GM23338 (cell line): Measurements from ENCODE around the gene KIF18B. TPM values are rescaled to one million over a fixed set of nuclear protein-coding genes. Genes with fewer than 3 reads are reported as not detected.

Source experiments
- ATAC-seq: fragments of 200-7000 bp; cut with Tn5 transposase; 3 replicates; pipeline ENCODE4 v1.9.1; 2020
- DNase-seq: peaks from one replicate; pipeline ENCODE4 v3.0.0-alpha.2; 2015; ENCODE audit warnings: low spot score
- H2AFZ ChIP-seq: fragments of 200-600 bp; sonication (generic); 2 replicates; pipeline ENCODE4 v1.8.0; 2016; ENCODE audit warnings: antibody characterized with exemption, mild to moderate bottlenecking, moderate library complexity
- H3F3A ChIP-seq: fragments of 200-600 bp; sonication (generic); replicated peaks from 2 replicates; pipeline ENCODE4 v1.8.0; 2017; ENCODE audit warnings: antibody characterized with exemption, mixed run types, low read depth
- H3K27ac ChIP-seq: fragments of 200-600 bp; sonication (generic); 2 replicates; pipeline ENCODE4 v1.6.1; 2016; ENCODE audit warnings: low read depth
- H3K27me3 ChIP-seq: fragments of 200-600 bp; sonication (generic); 2 replicates; pipeline ENCODE4 v1.8.0; 2016; ENCODE audit warnings: mild to moderate bottlenecking, mixed run types, moderate library complexity; ENCODE audit not compliant: insufficient read depth
- H3K36me3 ChIP-seq: fragments of 200-600 bp; sonication (generic); 2 replicates; pipeline ENCODE4 v1.8.0; 2016; ENCODE audit warnings: mild to moderate bottlenecking; ENCODE audit not compliant: insufficient read depth
- H3K4me1 ChIP-seq: fragments of 200-600 bp; sonication (generic); 2 replicates; pipeline ENCODE4 v1.8.0; 2016; ENCODE audit warnings: mild to moderate bottlenecking, moderate library complexity; ENCODE audit not compliant: insufficient read depth
- H3K4me2 ChIP-seq: fragments of 200-600 bp; sonication (generic); 2 replicates; pipeline ENCODE4 v1.7.1; 2017; ENCODE audit warnings: mixed run types
- H3K4me3 ChIP-seq: fragments of 200-600 bp; sonication (generic); 2 replicates; pipeline ENCODE4 v1.6.1; 2016; ENCODE audit warnings: mixed run types
- H3K79me2 ChIP-seq: fragments of 200-600 bp; sonication (generic); replicated peaks from 2 replicates; pipeline ENCODE4 v1.8.0; 2017; ENCODE audit warnings: mild to moderate bottlenecking; ENCODE audit not compliant: insufficient read depth
- H3K9me2 ChIP-seq: fragments of 200-600 bp; sonication (generic); 2 replicates; pipeline ENCODE4 v1.8.0; 2017; ENCODE audit not compliant: insufficient read depth
- H4K20me1 ChIP-seq: fragments of 200-600 bp; sonication (generic); replicated peaks from 2 replicates; pipeline ENCODE4 v1.8.0; 2017; ENCODE audit warnings: mild to moderate bottlenecking; ENCODE audit not compliant: insufficient read depth
- H3K27ac Mint-ChIP-seq: 2 replicates; pipeline ENCODE4 v1.8.0; 2020; ENCODE audit warnings: inconsistent platforms, mild to moderate bottlenecking, moderate library complexity, mixed read lengths
- H3K27me3 Mint-ChIP-seq: 3 replicates; pipeline ENCODE4 v1.8.0; 2022; ENCODE audit warnings: low read depth, mild to moderate bottlenecking, moderate library complexity, mixed read lengths, inconsistent platforms; ENCODE audit not compliant: insufficient read depth, poor library complexity
- H3K36me3 Mint-ChIP-seq: 3 replicates; pipeline ENCODE4 v1.8.0; 2021; ENCODE audit warnings: low read depth, mild to moderate bottlenecking, inconsistent platforms, moderate library complexity, mixed read lengths
- H3K4me1 Mint-ChIP-seq: 3 replicates; pipeline ENCODE4 v1.8.0; 2020; ENCODE audit warnings: mild to moderate bottlenecking, inconsistent platforms, mixed read lengths
- H3K4me3 Mint-ChIP-seq: 3 replicates; pipeline ENCODE4 v1.8.0; 2021; ENCODE audit warnings: moderate library complexity, mild to moderate bottlenecking, inconsistent platforms, mixed read lengths
- H3K9me3 Mint-ChIP-seq: 3 replicates; pipeline ENCODE4 v1.8.0; 2020; ENCODE audit warnings: moderate library complexity, mild to moderate bottlenecking, inconsistent platforms, mixed read lengths
- EZH2 ChIP-seq: fragments of 200-600 bp; sonication (generic); IDR thresholded peaks from one replicate; pipeline ENCODE4 v1.8.0; 2017; ENCODE audit warnings: antibody characterized with exemption, mild to moderate bottlenecking, low read depth; ENCODE audit not compliant: unreplicated experiment
- EZH2phosphoT487 ChIP-seq: fragments of 200-600 bp; sonication (generic); IDR thresholded peaks from one replicate; pipeline ENCODE4 v1.8.1; 2018; ENCODE audit warnings: antibody characterized with exemption; ENCODE audit not compliant: unreplicated experiment
- STAT1 ChIP-seq: IDR thresholded peaks from one replicate; pipeline ENCODE4 v1.6.1; 2016; ENCODE audit warnings: antibody characterized with exemption; ENCODE audit not compliant: unreplicated experiment
- microRNA-seq: library from miRNA; unstranded; fragments of <30 nt; microRNA quantifications from one replicate; pipeline ENCODE4, GENCODE V29; 2017
- polyA plus RNA-seq: library from polyadenylated mRNA; unstranded; fragments of >200 nt; fragmentation: Nextera tagmentation; extraction: Ambion mirVana; gene quantifications from 2 replicates; pipeline ENCODE4 v1.2.1, GENCODE V29; 2016
- small RNA-seq: library from RNA; depleted of rRNA; stranded (forward); fragments of <200 nt; gene quantifications from one replicate; pipeline ENCODE3, GENCODE V24; 2014; ENCODE audit warnings: low replicate concordance
- total RNA-seq: library from RNA; depleted of rRNA; stranded (reverse); fragments of >200 nt; shearing (Covaris generic); gene quantifications from 2 replicates; pipeline ENCODE4 v1.2.3, GENCODE V29; 2014; rRNA removed
- TF ChIP-seq, protein P1 (sequence below), 2 experiments: fragments of 200-600 bp in 1 of 2; sonication (generic) in 1 of 2; conservative IDR thresholded peaks; 2 replicates each; pipeline versions ENCODE4 v1.5.1 to v1.6.1; 2016 to 2017; ENCODE audit warnings: antibody characterized with exemption in 2 of 2, low read depth in 2 of 2, mild to moderate bottlenecking in 2 of 2, moderate library complexity in 1 of 2
- TF ChIP-seq, protein P2 (sequence below): fragments of 250-450 bp; sonication (Bioruptor Pico); IDR thresholded peaks from 2 replicates; pipeline ENCODE4 v1.5.0; 2020; ENCODE audit warnings: mild to moderate bottlenecking, moderate library complexity

The KIF18B gene
- total and polyA plus RNA-seq, 2 experiments from 2014 or later: 14.1 to 28.4 TPM

DNA sequence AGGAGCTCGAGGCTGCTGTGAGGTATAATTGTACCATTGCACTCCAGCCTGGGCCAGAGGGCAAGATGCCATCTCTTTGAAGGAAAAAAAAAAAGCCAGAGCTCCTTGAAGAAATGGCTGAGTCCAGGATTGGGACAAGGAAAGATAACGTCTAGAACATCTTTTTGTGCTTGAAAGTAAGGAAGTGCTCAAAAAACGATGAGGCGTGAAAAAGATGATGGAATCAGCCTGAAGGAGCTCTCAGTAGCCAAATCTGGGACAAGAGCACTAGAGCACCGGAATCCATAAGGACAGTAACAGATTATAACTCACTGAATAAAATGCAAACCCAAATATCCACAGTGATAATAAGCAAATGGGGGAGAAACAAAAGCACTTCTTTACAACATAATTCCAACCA is 70.5 kb downstream of the KIF18B start (continued):
- TF ChIP-seq, protein P1, sequence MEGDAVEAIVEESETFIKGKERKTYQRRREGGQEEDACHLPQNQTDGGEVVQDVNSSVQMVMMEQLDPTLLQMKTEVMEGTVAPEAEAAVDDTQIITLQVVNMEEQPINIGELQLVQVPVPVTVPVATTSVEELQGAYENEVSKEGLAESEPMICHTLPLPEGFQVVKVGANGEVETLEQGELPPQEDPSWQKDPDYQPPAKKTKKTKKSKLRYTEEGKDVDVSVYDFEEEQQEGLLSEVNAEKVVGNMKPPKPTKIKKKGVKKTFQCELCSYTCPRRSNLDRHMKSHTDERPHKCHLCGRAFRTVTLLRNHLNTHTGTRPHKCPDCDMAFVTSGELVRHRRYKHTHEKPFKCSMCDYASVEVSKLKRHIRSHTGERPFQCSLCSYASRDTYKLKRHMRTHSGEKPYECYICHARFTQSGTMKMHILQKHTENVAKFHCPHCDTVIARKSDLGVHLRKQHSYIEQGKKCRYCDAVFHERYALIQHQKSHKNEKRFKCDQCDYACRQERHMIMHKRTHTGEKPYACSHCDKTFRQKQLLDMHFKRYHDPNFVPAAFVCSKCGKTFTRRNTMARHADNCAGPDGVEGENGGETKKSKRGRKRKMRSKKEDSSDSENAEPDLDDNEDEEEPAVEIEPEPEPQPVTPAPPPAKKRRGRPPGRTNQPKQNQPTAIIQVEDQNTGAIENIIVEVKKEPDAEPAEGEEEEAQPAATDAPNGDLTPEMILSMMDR (conservative IDR thresholded peaks at IDR 0.05; ENCODE audit: low read depth in 2 of 2): no peak
- no peak for TF ChIP-seq STAT1
- TF ChIP-seq, protein P2, sequence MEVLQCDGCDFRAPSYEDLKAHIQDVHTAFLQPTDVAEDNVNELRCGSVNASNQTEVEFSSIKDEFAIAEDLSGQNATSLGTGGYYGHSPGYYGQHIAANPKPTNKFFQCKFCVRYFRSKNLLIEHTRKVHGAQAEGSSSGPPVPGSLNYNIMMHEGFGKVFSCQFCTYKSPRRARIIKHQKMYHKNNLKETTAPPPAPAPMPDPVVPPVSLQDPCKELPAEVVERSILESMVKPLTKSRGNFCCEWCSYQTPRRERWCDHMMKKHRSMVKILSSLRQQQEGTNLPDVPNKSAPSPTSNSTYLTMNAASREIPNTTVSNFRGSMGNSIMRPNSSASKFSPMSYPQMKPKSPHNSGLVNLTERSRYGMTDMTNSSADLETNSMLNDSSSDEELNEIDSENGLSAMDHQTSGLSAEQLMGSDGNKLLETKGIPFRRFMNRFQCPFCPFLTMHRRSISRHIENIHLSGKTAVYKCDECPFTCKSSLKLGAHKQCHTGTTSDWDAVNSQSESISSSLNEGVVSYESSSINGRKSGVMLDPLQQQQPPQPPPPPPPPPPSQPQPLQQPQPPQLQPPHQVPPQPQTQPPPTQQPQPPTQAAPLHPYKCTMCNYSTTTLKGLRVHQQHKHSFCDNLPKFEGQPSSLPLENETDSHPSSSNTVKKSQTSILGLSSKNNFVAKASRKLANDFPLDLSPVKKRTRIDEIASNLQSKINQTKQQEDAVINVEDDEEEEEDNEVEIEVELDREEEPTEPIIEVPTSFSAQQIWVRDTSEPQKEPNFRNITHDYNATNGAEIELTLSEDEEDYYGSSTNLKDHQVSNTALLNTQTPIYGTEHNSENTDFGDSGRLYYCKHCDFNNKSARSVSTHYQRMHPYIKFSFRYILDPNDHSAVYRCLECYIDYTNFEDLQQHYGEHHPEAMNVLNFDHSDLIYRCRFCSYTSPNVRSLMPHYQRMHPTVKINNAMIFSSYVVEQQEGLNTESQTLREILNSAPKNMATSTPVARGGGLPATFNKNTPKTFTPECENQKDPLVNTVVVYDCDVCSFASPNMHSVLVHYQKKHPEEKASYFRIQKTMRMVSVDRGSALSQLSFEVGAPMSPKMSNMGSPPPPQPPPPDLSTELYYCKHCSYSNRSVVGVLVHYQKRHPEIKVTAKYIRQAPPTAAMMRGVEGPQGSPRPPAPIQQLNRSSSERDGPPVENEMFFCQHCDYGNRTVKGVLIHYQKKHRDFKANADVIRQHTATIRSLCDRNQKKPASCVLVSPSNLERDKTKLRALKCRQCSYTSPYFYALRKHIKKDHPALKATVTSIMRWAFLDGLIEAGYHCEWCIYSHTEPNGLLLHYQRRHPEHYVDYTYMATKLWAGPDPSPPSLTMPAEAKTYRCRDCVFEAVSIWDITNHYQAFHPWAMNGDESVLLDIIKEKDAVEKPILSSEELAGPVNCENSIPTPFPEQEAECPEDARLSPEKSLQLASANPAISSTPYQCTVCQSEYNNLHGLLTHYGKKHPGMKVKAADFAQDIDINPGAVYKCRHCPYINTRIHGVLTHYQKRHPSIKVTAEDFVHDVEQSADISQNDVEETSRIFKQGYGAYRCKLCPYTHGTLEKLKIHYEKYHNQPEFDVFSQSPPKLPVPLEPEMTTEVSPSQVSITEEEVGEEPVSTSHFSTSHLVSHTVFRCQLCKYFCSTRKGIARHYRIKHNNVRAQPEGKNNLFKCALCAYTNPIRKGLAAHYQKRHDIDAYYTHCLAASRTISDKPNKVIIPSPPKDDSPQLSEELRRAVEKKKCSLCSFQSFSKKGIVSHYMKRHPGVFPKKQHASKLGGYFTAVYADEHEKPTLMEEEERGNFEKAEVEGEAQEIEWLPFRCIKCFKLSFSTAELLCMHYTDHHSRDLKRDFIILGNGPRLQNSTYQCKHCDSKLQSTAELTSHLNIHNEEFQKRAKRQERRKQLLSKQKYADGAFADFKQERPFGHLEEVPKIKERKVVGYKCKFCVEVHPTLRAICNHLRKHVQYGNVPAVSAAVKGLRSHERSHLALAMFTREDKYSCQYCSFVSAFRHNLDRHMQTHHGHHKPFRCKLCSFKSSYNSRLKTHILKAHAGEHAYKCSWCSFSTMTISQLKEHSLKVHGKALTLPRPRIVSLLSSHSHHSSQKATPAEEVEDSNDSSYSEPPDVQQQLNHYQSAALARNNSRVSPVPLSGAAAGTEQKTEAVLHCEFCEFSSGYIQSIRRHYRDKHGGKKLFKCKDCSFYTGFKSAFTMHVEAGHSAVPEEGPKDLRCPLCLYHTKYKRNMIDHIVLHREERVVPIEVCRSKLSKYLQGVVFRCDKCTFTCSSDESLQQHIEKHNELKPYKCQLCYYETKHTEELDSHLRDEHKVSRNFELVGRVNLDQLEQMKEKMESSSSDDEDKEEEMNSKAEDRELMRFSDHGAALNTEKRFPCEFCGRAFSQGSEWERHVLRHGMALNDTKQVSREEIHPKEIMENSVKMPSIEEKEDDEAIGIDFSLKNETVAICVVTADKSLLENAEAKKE (CRISPR knock-in tag): no peak

DNA sequence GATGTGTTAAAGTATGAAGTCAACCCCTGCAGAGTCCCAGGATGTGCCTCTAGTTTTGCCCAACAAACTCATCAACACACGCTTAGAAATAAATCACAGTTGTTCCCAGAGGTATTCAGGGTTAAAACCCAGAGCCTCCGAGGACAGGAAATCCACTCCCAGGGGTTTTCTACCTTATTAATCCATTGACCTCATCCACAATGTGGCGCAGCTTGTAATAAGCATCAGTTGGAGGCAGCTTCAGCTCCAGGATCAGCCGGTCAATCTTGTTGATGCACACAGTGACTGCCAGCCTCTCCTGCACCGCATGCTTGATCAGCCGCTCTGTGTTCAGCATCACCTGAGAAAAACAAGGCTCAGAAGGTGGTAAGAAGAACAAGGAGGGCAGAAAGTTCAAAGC is 71.8 kb downstream of the KIF18B start:
- peaks cover 5% of the 10 kb centered on the region for H4K20me1 ChIP-seq
- no peak overlapping the region for H3K27ac ChIP-seq
- H3K36me3 Mint-ChIP-seq: peaks cover 71% of the 10 kb centered on the region
- H3F3A ChIP-seq: peaks cover 18% of the 10 kb centered on the region
- H3K4me2 ChIP-seq: no peak overlapping the region
- no peak overlapping the region for H3K4me3 ChIP-seq
- H3K4me1 ChIP-seq: no peaks in the 10 kb centered on the region
- peaks cover 66% of the 10 kb centered on the region for H3K36me3 ChIP-seq
- no peaks in the 10 kb centered on the region for H3K9me2 ChIP-seq
- no peaks in the 10 kb centered on the region for H3K4me1 Mint-ChIP-seq
- DNase-seq (no peak), ATAC-seq (no peak)
- no peak overlapping the region for H3K4me3 Mint-ChIP-seq
- H3K79me2 ChIP-seq: no peaks in the 10 kb centered on the region; the same call in 1 of the 2 replicates
- H3K27me3 Mint-ChIP-seq: peaks cover 3% of the 10 kb centered on the region
- H3K27me3 ChIP-seq: no peaks in the 10 kb centered on the region
- no peak for TF ChIP-seq EZH2
- TF ChIP-seq EZH2phosphoT487: no peak
- H3K27ac Mint-ChIP-seq: no peak overlapping the region
- H3K9me3 Mint-ChIP-seq: no peaks in the 10 kb centered on the region
- H2AFZ ChIP-seq: no peak overlapping the region

Small RNAs within 50 kb of the gene (microRNA-seq; reads per million reads assigned to microRNA genes)
- 2.2 reads per million, percentile 2 among the genes with 10 or more reads in this experiment for gene MIR6783

Small RNAs within 50 kb of the gene (small RNA-seq; reads per million reads assigned to genes)
- gene AC015936.2: not detected
- gene CCDC103: not detected
- gene MIR6783: not detected
- not detected for gene RN7SL405P

Other genes with a start within 250 kb of the KIF18B start
- 13.0 and 16.4 TPM in 2 replicates for gene DBF4B, start 239.1 kb downstream of the KIF18B start, total RNA-seq
- 9.4 and 9.9 TPM in 2 replicates for gene DBF4B, start 239.1 kb downstream of the KIF18B start, polyA plus RNA-seq
- gene ADAM11, start 188.8 kb downstream of the KIF18B start, total RNA-seq: 4.4 and 4.7 TPM in 2 replicates
- 0.54 and 0.55 TPM in 2 replicates for gene ADAM11, start 188.8 kb downstream of the KIF18B start, polyA plus RNA-seq
- 87.8 and 99.2 TPM in 2 replicates for gene GJC1, start 117.5 kb downstream of the KIF18B start, total RNA-seq
- gene GJC1, start 117.5 kb downstream of the KIF18B start, polyA plus RNA-seq: 32.0 and 34.7 TPM in 2 replicates
- gene HIGD1B, start 99.9 kb downstream of the KIF18B start, total RNA-seq: not detected in 2 replicates
- not detected in 2 replicates for gene HIGD1B, start 99.9 kb downstream of the KIF18B start, polyA plus RNA-seq
- gene EFTUD2, start 48.3 kb downstream of the KIF18B start, total RNA-seq: 196 and 203 TPM in 2 replicates
- gene EFTUD2, start 48.3 kb downstream of the KIF18B start, polyA plus RNA-seq: 52.5 and 61.6 TPM in 2 replicates
- 4.0 and 5.1 TPM in 2 replicates for gene GFAP, start 32.3 kb downstream of the KIF18B start, total RNA-seq
- gene GFAP, start 32.3 kb downstream of the KIF18B start, polyA plus RNA-seq: 0.15 and 0.73 TPM in 2 replicates
- 4.9 and 14.4 TPM in 2 replicates for gene C1QL1, start 20.5 kb upstream of the KIF18B start, total RNA-seq
- 4.3 and 6.8 TPM in 2 replicates for gene C1QL1, start 20.5 kb upstream of the KIF18B start, polyA plus RNA-seq
- 51.3 and 57.2 TPM in 2 replicates for gene DCAKD, start 103.9 kb upstream of the KIF18B start, total RNA-seq
- gene DCAKD, start 103.9 kb upstream of the KIF18B start, polyA plus RNA-seq: 23.7 and 28.7 TPM in 2 replicates
- 80.9 and 95.6 TPM in 2 replicates for gene NMT1, start 113.5 kb upstream of the KIF18B start, total RNA-seq
- gene NMT1, start 113.5 kb upstream of the KIF18B start, polyA plus RNA-seq: 298 and 327 TPM in 2 replicates
- 15.9 and 32.1 TPM in 2 replicates for gene PLCD3, start 184.7 kb upstream of the KIF18B start, total RNA-seq
- gene PLCD3, start 184.7 kb upstream of the KIF18B start, polyA plus RNA-seq: 3.0 and 5.7 TPM in 2 replicates
- 5.1 and 6.7 TPM in 2 replicates for gene ACBD4, start 187.9 kb upstream of the KIF18B start, total RNA-seq
- gene ACBD4, start 187.9 kb upstream of the KIF18B start, polyA plus RNA-seq: 4.5 and 5.1 TPM in 2 replicates
- 10.9 and 11.9 TPM in 2 replicates for gene HEXIM1, start 200.7 kb upstream of the KIF18B start, total RNA-seq
- 9.2 and 9.7 TPM in 2 replicates for gene HEXIM1, start 200.7 kb upstream of the KIF18B start, polyA plus RNA-seq
- gene HEXIM2, start 214.1 kb upstream of the KIF18B start, total RNA-seq: 9.0 and 9.8 TPM in 2 replicates
- gene HEXIM2, start 214.1 kb upstream of the KIF18B start, polyA plus RNA-seq: 9.5 and 12.4 TPM in 2 replicates